Endothelial cell of umbilical vein (primary cell): Measurements from ENCODE around the gene ZNF487. TPM values are rescaled to one million over a fixed set of nuclear protein-coding genes. Genes with fewer than 3 reads are reported as not detected.

ENCODE experiments used
- BruUV-seq: library from RNA; stranded (reverse); fragments of 400-500 nt; replicated peaks from 2 replicates; lab custom pipeline; 2021; lab: Mats Ljungman, UMichigan
- CTCF ChIA-PET: fragments of 300-600, 350-600 bp; sonication (Branson Sonifier 250); formaldehyde crosslinking; loops from one replicate; lab custom pipeline; 2021; ENCODE audit warnings: antibody characterized with exemption, inconsistent platforms; lab: Charles Lee
- POLR2A ChIA-PET: fragments of 300-600, 350-600 bp; sonication (Branson Sonifier 250); formaldehyde crosslinking; loops from one replicate; lab custom pipeline; 2021; ENCODE audit warnings: antibody characterized with exemption, inconsistent platforms; lab: Charles Lee
- DNase-seq: peaks from one replicate; pipeline ENCODE4 v3.0.0-alpha.2; 2011; ENCODE audit warnings: low read depth, low spot score
- FAIRE-seq: peaks from 2 replicates; lab custom pipeline; 2011; peaks lifted over from hg19 to GRCh38; lab: Jason Lieb, UNC
- H2AFZ ChIP-seq: 2 replicates; pipeline ENCODE4 v1.6.0; 2012; ENCODE audit warnings: low read depth, low read length, control low read depth, inconsistent platforms
- H3K27ac ChIP-seq: 2 replicates; pipeline ENCODE4 v1.5.1; 2011; ENCODE audit warnings: low read depth, mild to moderate bottlenecking, control low read depth, low read length, moderate library complexity; ENCODE audit not compliant: insufficient read depth
- H3K27me3 ChIP-seq, 2 experiments: 2 replicates each; pipeline versions ENCODE4 v1.6.0 to v1.6.1; 2011; ENCODE audit warnings: low read length in 2 of 2, mixed read lengths in 1 of 2; ENCODE audit not compliant: control insufficient read depth in 2 of 2, insufficient read depth in 2 of 2
- H3K36me3 ChIP-seq, 2 experiments: 2 replicates in 1 of 2; 3 replicates in 1 of 2; pipeline ENCODE4 v1.5.1; 2011; ENCODE audit warnings: low read length in 2 of 2, mild to moderate bottlenecking in 1 of 2, moderate library complexity in 1 of 2; ENCODE audit not compliant: control insufficient read depth in 2 of 2, insufficient read depth in 2 of 2; ENCODE audit errors: extremely low read depth in 1 of 2
- H3K4me1 ChIP-seq: 3 replicates; pipeline ENCODE4 v1.5.1; 2011; ENCODE audit warnings: mild to moderate bottlenecking, low read length; ENCODE audit not compliant: control insufficient read depth, insufficient read depth; ENCODE audit errors: extremely low read depth
- H3K4me2 ChIP-seq: 2 replicates; pipeline ENCODE4 v1.6.1; 2011; ENCODE audit warnings: low read length, control low read depth, mixed read lengths; ENCODE audit not compliant: insufficient read depth
- H3K4me3 ChIP-seq, 3 experiments: fragments of 200-600 bp in 1 of 3; sonication (generic), shearing (Covaris generic) in 1 of 3; replicated peaks in 1 of 3; 2 replicates each; pipeline ENCODE4 v1.5.1; 2011 to 2016; ENCODE audit warnings: control low read depth in 3 of 3, low read length in 3 of 3, mild to moderate bottlenecking in 2 of 3, inconsistent platforms in 1 of 3, low read depth in 1 of 3, moderate library complexity in 1 of 3; ENCODE audit not compliant: insufficient read depth in 1 of 3
- H3K79me2 ChIP-seq: 2 replicates; pipeline ENCODE4 v1.6.0; 2012; ENCODE audit warnings: low read length, inconsistent platforms; ENCODE audit not compliant: control insufficient read depth, insufficient read depth
- H3K9ac ChIP-seq: replicated peaks from 2 replicates; pipeline ENCODE3; 2011; ENCODE audit warnings: low read length, control low read depth; ENCODE audit not compliant: insufficient read depth; ENCODE audit errors: extremely low read depth
- H3K9me1 ChIP-seq: replicated peaks from 3 replicates; pipeline ENCODE4 v1.6.0; 2011; ENCODE audit warnings: mild to moderate bottlenecking, low read length; ENCODE audit not compliant: control insufficient read depth, insufficient read depth; ENCODE audit errors: extremely low read depth
- H3K9me3 ChIP-seq: replicated peaks from 2 replicates; pipeline ENCODE4 v1.5.1; 2012; ENCODE audit warnings: low read length, inconsistent platforms; ENCODE audit not compliant: control insufficient read depth, insufficient read depth
- H4K20me1 ChIP-seq: replicated peaks from 2 replicates; pipeline ENCODE3; 2011; ENCODE audit warnings: mild to moderate bottlenecking, low read length; ENCODE audit not compliant: control insufficient read depth, insufficient read depth; ENCODE audit errors: extremely low read depth
- EZH2 ChIP-seq: IDR thresholded peaks from 2 replicates; pipeline ENCODE4 v1.6.1; 2012; ENCODE audit warnings: borderline replicate concordance, low read depth, mild to moderate bottlenecking, moderate library complexity, low read length, inconsistent platforms; ENCODE audit not compliant: severe bottlenecking
- FOS ChIP-seq: IDR thresholded peaks from 2 replicates; pipeline ENCODE4 v1.6.1; 2011; ENCODE audit warnings: mild to moderate bottlenecking, low read length, moderate library complexity, borderline replicate concordance; ENCODE audit not compliant: insufficient read depth
- GATA2 ChIP-seq: IDR thresholded peaks from 2 replicates; pipeline ENCODE4 v1.7.0; 2011; ENCODE audit warnings: low read depth, mild to moderate bottlenecking, moderate library complexity, mixed read lengths, low read length; ENCODE audit not compliant: insufficient read length, insufficient read depth
- JUN ChIP-seq: IDR thresholded peaks from 2 replicates; pipeline ENCODE4 v1.6.1; 2011; ENCODE audit warnings: borderline replicate concordance, low read depth; ENCODE audit not compliant: insufficient read length, insufficient read depth
- MYC ChIP-seq: IDR thresholded peaks from one replicate; pipeline ENCODE4 v1.6.1; 2011; ENCODE audit warnings: mild to moderate bottlenecking, low read depth, low read length
- POLR2A ChIP-seq: IDR thresholded peaks from 2 replicates; pipeline ENCODE4 v1.6.1; 2012; ENCODE audit warnings: low read depth, mild to moderate bottlenecking, control low read depth, low read length
- POLR2AphosphoS5 ChIP-seq: IDR thresholded peaks from 2 replicates; pipeline ENCODE4 v1.6.1; 2012; ENCODE audit warnings: low read depth, mild to moderate bottlenecking, control low read depth, low read length, moderate library complexity; ENCODE audit not compliant: insufficient read depth
- dilution Hi-C: fragments of 300-500 bp; cut with MboI; formaldehyde crosslinking; loops from one replicate; pipeline ENCODE4 v1.15.0; 2019; ENCODE audit warnings: low sequenced_read_pairs; ENCODE audit not compliant: extremely low pct_ligation_motif_present
- intact Hi-C: fragments of 100-400 bp; cut with micrococcal nuclease; formaldehyde crosslinking; loops from one replicate; pipeline ENCODE4 v1.10.0; 2022
- polyA plus RNA-seq, 4 experiments: library from polyadenylated mRNA; depleted of rRNA in 3 of 4; stranded (reverse) in 3 of 4; unstranded in 1 of 4; fragments of >200 nt; gene quantifications; 2 replicates each; pipeline versions ENCODE4 v1.2.1 to v1.2.3, GENCODE V29; 2011 to 2012; ENCODE audit warnings: missing spikeins in 1 of 4
- total RNA-seq: library from RNA; stranded (reverse); gene quantifications from 2 replicates; pipeline ENCODE4 v1.2.3, GENCODE V29; 2021
- TF ChIP-seq, protein P1 (sequence below): IDR thresholded peaks from 2 replicates; pipeline ENCODE4 v1.6.1; 2011; ENCODE audit not compliant: insufficient read depth, insufficient read length
- TF ChIP-seq, protein P2 (sequence below), 2 donors: IDR thresholded peaks; 1 replicate in 1 of 2; 2 replicates in 1 of 2; pipeline ENCODE4 v1.5.1; 2011; ENCODE audit warnings: low read length in 2 of 2, mild to moderate bottlenecking in 2 of 2, moderate library complexity in 2 of 2, control low read depth in 1 of 2, inconsistent platforms in 1 of 2, low read depth in 1 of 2; ENCODE audit not compliant: insufficient read depth in 1 of 2; ENCODE audit errors: extremely low read depth in 1 of 2

The ZNF487 gene
- total and polyA plus RNA-seq, 2 donors (not counting 3 experiments of a cell fraction or from before 2014, with no cell fraction given): 2.1 to 2.6 TPM

DNA sequence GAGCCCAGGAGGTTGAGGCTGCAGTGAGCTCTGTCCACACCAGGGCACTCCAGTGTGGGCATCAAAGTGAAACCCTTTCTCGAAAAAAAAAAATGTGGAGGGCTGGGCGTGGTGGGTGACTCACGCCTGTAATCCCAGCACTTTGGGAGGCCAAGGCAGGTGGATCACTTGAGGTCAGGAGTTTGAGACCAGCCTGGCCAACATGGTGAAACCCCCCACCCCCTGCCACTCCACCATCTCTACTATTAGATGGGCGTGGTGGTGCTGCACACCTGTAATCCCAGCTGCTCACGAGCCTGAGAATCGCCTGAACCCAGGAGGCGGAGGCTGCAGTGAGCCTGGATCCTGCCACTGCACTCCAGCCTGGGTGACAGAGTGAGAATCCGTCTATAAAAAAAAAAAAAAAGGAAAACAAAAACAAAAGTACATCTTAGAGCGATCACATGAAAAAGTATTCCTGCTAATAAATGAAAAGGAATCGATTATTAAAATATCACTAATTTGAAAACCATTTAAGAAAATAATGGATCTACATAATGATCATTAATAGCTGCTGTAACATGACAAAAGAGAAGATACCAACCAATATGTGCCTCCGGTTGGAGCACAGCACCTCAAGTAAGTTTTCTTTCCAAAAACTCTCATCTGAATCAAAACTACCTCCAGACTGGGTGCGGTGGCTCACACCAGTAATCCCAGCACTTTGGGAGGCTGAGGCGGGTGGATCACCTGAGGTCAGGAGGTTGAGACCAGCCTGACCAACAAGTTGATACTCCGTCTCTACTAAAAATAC is 32.8 kb upstream of the ZNF487 start:
- no peak for DNase-seq
- Histone ChIP-seq H3K4me1 (peaks cover 41% of the 10 kb centered on the region), H4K20me1 (peaks cover 5% of the 10 kb centered on the region), H3K9me1 (no peaks in the 10 kb centered on the region), H3K27ac (no peak overlapping the region), H3K9me3 (no peaks in the 10 kb centered on the region), H3K4me2 (no peak overlapping the region), H2AFZ (no peak overlapping the region), H3K4me3 (no peak overlapping the region), H3K27me3 (no peaks in the 10 kb centered on the region), H3K36me3 (peaks cover 0 to 2% of the 10 kb centered on the region in 2 experiments), H3K9ac (no peak overlapping the region), H3K79me2 (peaks cover 94% of the 10 kb centered on the region)
- no peak for TF ChIP-seq JUN
- TF ChIP-seq EZH2: no peak
- no peak for TF ChIP-seq POLR2A
- TF ChIP-seq MYC: no peak
- TF ChIP-seq, protein P1, sequence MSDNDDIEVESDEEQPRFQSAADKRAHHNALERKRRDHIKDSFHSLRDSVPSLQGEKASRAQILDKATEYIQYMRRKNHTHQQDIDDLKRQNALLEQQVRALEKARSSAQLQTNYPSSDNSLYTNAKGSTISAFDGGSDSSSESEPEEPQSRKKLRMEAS: no peak
- TF ChIP-seq GATA2: no peak
- TF ChIP-seq FOS: no peak
- TF ChIP-seq, protein P2, sequence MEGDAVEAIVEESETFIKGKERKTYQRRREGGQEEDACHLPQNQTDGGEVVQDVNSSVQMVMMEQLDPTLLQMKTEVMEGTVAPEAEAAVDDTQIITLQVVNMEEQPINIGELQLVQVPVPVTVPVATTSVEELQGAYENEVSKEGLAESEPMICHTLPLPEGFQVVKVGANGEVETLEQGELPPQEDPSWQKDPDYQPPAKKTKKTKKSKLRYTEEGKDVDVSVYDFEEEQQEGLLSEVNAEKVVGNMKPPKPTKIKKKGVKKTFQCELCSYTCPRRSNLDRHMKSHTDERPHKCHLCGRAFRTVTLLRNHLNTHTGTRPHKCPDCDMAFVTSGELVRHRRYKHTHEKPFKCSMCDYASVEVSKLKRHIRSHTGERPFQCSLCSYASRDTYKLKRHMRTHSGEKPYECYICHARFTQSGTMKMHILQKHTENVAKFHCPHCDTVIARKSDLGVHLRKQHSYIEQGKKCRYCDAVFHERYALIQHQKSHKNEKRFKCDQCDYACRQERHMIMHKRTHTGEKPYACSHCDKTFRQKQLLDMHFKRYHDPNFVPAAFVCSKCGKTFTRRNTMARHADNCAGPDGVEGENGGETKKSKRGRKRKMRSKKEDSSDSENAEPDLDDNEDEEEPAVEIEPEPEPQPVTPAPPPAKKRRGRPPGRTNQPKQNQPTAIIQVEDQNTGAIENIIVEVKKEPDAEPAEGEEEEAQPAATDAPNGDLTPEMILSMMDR (IDR thresholded peaks at IDR 0.05; ENCODE audit: extremely low read depth in 1 of 2, insufficient read depth in 1 of 2, low read depth in 1 of 2, low read length in 2 of 2): no peak
- no peak for TF ChIP-seq POLR2AphosphoS5
- CTCF ChIA-PET: no interaction called here
- dilution Hi-C loops: no loop called here
- intact Hi-C loops: no loop called here
- POLR2A ChIA-PET: no interaction called here
- BruUV-seq: no TSS peak
- no peak for FAIRE-seq
